Measurements from ENCODE around the gene TTC36.

TTC36 gene

GRCh38 chr11:118533769-118534729, 6.8 kb downstream of the TTC36 start (continued):
- TF ChIP-seq ZNF514 (tag by site-specific recombination; IDR thresholded peaks at IDR 0.05): no peak
- no peak for TF ChIP-seq ZNF132 (tag by site-specific recombination; IDR thresholded peaks at IDR 0.05; ENCODE audit: borderline replicate concordance)
- TF ChIP-seq ZNF248 (tag by site-specific recombination; IDR thresholded peaks at IDR 0.05): no peak
- TF ChIP-seq ZNF623 (tag by site-specific recombination; IDR thresholded peaks at IDR 0.05): no peak
- TF ChIP-seq ZSCAN4 (tag by site-specific recombination; IDR thresholded peaks at IDR 0.05): no peak
- TF ChIP-seq KLF17 (tag by site-specific recombination; IDR thresholded peaks at IDR 0.05): no peak
- TF ChIP-seq ZNF530 (tag by site-specific recombination; IDR thresholded peaks at IDR 0.05; ENCODE audit: low read depth): no peak
- TF ChIP-seq PRDM10 (tag by site-specific recombination; IDR thresholded peaks at IDR 0.05): no peak

GRCh38 chr11:118535261-118535660, 8.0 kb downstream of the TTC36 start:
- H3K36me3 ChIP-seq (ENCODE audit: control insufficient read depth in 2 of 2, insufficient read depth in 1 of 2, low read length in 2 of 2): peaks cover 0 to 47% of the 10 kb centered on the region in 2 experiments; a peak in 2 of 3 replicates
- ChIA-PET CTCF (no interaction called here), POLR2A (no interaction called here)
- H3K9me3 ChIP-seq (ENCODE audit: control insufficient read depth, insufficient read depth, low read depth, low read length): no peaks in the 10 kb centered on the region
- H3K4me3 ChIP-seq (ENCODE audit: low read depth, low read length): no peak overlapping the region
- H3K27ac ChIP-seq (ENCODE audit: extremely low read depth, low read depth, low read length): no peak overlapping the region
- H3K4me1 ChIP-seq (ENCODE audit: control insufficient read depth, insufficient read depth, low read length): no peaks in the 10 kb centered on the region
- no peak for TF ChIP-seq ZNF677 (tag by site-specific recombination; IDR thresholded peaks at IDR 0.05)
- TF ChIP-seq PRDM10 (tag by site-specific recombination; IDR thresholded peaks at IDR 0.05): no peak
- TF ChIP-seq ZNF221 (tag by site-specific recombination; IDR thresholded peaks at IDR 0.05; ENCODE audit: borderline replicate concordance): no peak
- no peak for TF ChIP-seq YY1 (tag by site-specific recombination; IDR thresholded peaks at IDR 0.05)
- no peak for TF ChIP-seq ZNF335 (tag by site-specific recombination; conservative IDR thresholded peaks at IDR 0.05)
- TF ChIP-seq ZNF548 (tag by site-specific recombination; IDR thresholded peaks at IDR 0.05): no peak
- TF ChIP-seq ZNF513 (tag by site-specific recombination; IDR thresholded peaks at IDR 0.05): no peak
- TF ChIP-seq, protein P1, sequence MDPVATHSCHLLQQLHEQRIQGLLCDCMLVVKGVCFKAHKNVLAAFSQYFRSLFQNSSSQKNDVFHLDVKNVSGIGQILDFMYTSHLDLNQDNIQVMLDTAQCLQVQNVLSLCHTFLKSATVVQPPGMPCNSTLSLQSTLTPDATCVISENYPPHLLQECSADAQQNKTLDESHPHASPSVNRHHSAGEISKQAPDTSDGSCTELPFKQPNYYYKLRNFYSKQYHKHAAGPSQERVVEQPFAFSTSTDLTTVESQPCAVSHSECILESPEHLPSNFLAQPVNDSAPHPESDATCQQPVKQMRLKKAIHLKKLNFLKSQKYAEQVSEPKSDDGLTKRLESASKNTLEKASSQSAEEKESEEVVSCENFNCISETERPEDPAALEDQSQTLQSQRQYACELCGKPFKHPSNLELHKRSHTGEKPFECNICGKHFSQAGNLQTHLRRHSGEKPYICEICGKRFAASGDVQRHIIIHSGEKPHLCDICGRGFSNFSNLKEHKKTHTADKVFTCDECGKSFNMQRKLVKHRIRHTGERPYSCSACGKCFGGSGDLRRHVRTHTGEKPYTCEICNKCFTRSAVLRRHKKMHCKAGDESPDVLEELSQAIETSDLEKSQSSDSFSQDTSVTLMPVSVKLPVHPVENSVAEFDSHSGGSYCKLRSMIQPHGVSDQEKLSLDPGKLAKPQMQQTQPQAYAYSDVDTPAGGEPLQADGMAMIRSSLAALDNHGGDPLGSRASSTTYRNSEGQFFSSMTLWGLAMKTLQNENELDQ (tag by site-specific recombination; IDR thresholded peaks at IDR 0.05; ENCODE audit: low read depth): no peak
- TF ChIP-seq ZSCAN16 (tag by site-specific recombination; IDR thresholded peaks at IDR 0.05): no peak
- TF ChIP-seq ZSCAN30 (tag by site-specific recombination; IDR thresholded peaks at IDR 0.05): no peak
- TF ChIP-seq ZXDB (tag by site-specific recombination; IDR thresholded peaks at IDR 0.05): no peak
- no peak for TF ChIP-seq ZNF26 (tag by site-specific recombination; IDR thresholded peaks at IDR 0.05)
